Fibroblast of lung (primary cell): Measurements from ENCODE around the gene RRAD. TPM values are rescaled to one million over a fixed set of nuclear protein-coding genes. Genes with fewer than 3 reads are reported as not detected.
A peak's percentile ranks its signal among the peaks of the same experiment; 100 is the strongest.

Source experiments
- DNase-seq, 2 donors: peaks; one replicate each; pipeline versions ENCODE4 v3.0.0 to v3.0.0-alpha.2; 2010; ENCODE audit warnings: low read depth in 2 of 2
- H2AFZ ChIP-seq: 2 replicates; pipeline ENCODE4 v1.5.1; 2012; ENCODE audit warnings: low read length, control low read depth, inconsistent platforms
- H3K27ac ChIP-seq: 2 replicates; pipeline ENCODE4 v1.5.1; 2011; ENCODE audit warnings: low read length, control low read depth; ENCODE audit not compliant: insufficient read depth
- H3K27me3 ChIP-seq: 2 replicates; pipeline ENCODE4 v1.5.1; 2011; ENCODE audit warnings: mild to moderate bottlenecking, low read length; ENCODE audit not compliant: control insufficient read depth, insufficient read depth
- H3K36me3 ChIP-seq: 2 replicates; pipeline ENCODE4 v1.5.1; 2011; ENCODE audit warnings: low read length; ENCODE audit not compliant: control insufficient read depth, insufficient read depth
- H3K4me1 ChIP-seq: 2 replicates; pipeline ENCODE4 v1.5.1; 2011; ENCODE audit warnings: low read length; ENCODE audit not compliant: control insufficient read depth, insufficient read depth; ENCODE audit errors: extremely low read depth
- H3K4me2 ChIP-seq: 2 replicates; pipeline ENCODE4 v1.5.1; 2011; ENCODE audit warnings: low read length, control low read depth; ENCODE audit not compliant: insufficient read depth; ENCODE audit errors: extremely low read depth
- H3K4me3 ChIP-seq, 4 experiments: fragments of 200-600 bp in 1 of 4; sonication (generic) in 1 of 4; replicated peaks in 1 of 4; 2 replicates each; pipeline ENCODE4 v1.5.1; 2011 to 2016; ENCODE audit warnings: low read length in 4 of 4, low read depth in 3 of 4, mild to moderate bottlenecking in 3 of 4, control low read depth in 2 of 4, inconsistent platforms in 1 of 4, mixed read lengths in 1 of 4; ENCODE audit not compliant: insufficient read depth in 1 of 4; ENCODE audit errors: control extremely low read depth in 1 of 4
- H3K79me2 ChIP-seq: 2 replicates; pipeline ENCODE4 v1.5.1; 2012; ENCODE audit warnings: mild to moderate bottlenecking, low read length, inconsistent platforms; ENCODE audit not compliant: control insufficient read depth, insufficient read depth
- H3K9ac ChIP-seq: 2 replicates; pipeline ENCODE4 v1.5.1; 2011; ENCODE audit warnings: mild to moderate bottlenecking, low read length, control low read depth; ENCODE audit not compliant: insufficient read depth
- H3K9me3 ChIP-seq: 2 replicates; pipeline ENCODE4 v1.5.1; 2012; ENCODE audit warnings: low read depth, low read length; ENCODE audit not compliant: control insufficient read depth, insufficient read depth
- H4K20me1 ChIP-seq: 2 replicates; pipeline ENCODE4 v1.5.1; 2011; ENCODE audit warnings: low read length; ENCODE audit not compliant: control insufficient read depth, insufficient read depth; ENCODE audit errors: extremely low read depth
- EZH2 ChIP-seq: IDR thresholded peaks from 2 replicates; pipeline ENCODE4 v1.5.1; 2012; ENCODE audit warnings: low read length, control low read depth, mild to moderate bottlenecking; ENCODE audit errors: missing control alignments
- polyA plus RNA-seq, 2 donors: library from polyadenylated mRNA; depleted of rRNA in 1 of 2; stranded (reverse) in 1 of 2; unstranded in 1 of 2; fragments of >200 nt; gene quantifications; 2 replicates each; pipeline ENCODE4 v1.2.1, GENCODE V29; 2011 to 2012; ENCODE audit warnings: missing spikeins in 1 of 2
- total RNA-seq: library from RNA; depleted of rRNA; stranded (reverse); fragments of >200 nt; gene quantifications from 2 replicates; pipeline ENCODE4 v1.2.1, GENCODE V29; 2014
- TF ChIP-seq, protein P1 (sequence below), 2 donors: IDR thresholded peaks in 1 of 2; conservative IDR thresholded peaks in 1 of 2; 1 replicate in 1 of 2; 2 replicates in 1 of 2; pipeline ENCODE4 v1.5.1; 2011 to 2012; ENCODE audit warnings: low read length in 2 of 2, control low read depth in 1 of 2, inconsistent platforms in 1 of 2, low read depth in 1 of 2, mild to moderate bottlenecking in 1 of 2

RRAD gene
- total and polyA plus RNA-seq, 2 donors (not counting 1 experiment from before 2014, with no cell fraction given) = 11.6 to 83.7 TPM

DNA sequence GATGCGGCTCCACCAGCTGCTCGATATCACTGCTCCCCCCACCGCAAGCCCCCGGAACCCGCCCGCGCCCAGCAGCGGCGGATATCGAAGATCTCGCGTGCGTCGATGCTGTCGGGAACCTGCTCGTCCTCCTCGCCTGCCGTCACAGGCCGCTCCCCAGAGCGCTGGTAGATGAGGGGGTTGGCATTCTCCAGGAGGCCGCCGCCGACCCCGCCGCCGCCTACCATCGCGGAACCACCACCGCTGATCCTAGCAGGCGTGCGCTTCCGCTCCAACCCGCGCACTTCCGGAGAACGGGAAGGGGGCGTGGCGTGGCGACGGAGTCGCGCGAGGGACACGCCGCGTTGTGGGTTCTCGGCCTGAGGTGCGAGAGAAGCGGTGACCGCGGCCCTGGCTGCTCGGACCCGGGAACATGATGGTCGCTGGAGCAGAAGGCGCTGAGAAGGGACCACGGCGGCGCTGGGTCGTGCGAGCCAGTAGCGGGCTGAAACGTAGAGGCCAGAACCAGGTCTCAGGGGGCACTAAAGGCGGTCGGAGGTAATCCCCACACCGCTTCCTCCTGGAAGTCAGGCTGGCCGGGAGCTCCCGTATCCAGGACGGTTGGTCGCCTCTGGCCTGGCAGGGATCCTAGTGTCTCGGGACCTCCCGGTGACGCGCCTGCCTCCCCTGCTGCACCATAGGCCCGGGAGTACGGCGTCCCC lies 9.0 kb upstream of the RRAD start, which contains the start of gene CIAO2B:
CIAO2B (minus strand) TSS at position 265 of the 701 bp plus-strand sequence; CDS start at position 227, 38 bp downstream.
- H3K36me3 ChIP-seq = peaks cover 3% of the 10 kb centered on the region
- no peaks in the 10 kb centered on the region for H4K20me1 ChIP-seq
- TF ChIP-seq, protein P1, sequence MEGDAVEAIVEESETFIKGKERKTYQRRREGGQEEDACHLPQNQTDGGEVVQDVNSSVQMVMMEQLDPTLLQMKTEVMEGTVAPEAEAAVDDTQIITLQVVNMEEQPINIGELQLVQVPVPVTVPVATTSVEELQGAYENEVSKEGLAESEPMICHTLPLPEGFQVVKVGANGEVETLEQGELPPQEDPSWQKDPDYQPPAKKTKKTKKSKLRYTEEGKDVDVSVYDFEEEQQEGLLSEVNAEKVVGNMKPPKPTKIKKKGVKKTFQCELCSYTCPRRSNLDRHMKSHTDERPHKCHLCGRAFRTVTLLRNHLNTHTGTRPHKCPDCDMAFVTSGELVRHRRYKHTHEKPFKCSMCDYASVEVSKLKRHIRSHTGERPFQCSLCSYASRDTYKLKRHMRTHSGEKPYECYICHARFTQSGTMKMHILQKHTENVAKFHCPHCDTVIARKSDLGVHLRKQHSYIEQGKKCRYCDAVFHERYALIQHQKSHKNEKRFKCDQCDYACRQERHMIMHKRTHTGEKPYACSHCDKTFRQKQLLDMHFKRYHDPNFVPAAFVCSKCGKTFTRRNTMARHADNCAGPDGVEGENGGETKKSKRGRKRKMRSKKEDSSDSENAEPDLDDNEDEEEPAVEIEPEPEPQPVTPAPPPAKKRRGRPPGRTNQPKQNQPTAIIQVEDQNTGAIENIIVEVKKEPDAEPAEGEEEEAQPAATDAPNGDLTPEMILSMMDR (conservative IDR thresholded peaks at IDR 0.05 in 1 of 2, IDR thresholded peaks at IDR 0.05 in 1 of 2; ENCODE audit: low read depth in 1 of 2, low read length in 2 of 2) = no peak
- no peak for TF ChIP-seq EZH2
- H3K79me2 ChIP-seq = peaks cover 33% of the 10 kb centered on the region
- peak within 1 kb of the TSS; percentile 91 for H2AFZ ChIP-seq
- no peaks in the 10 kb centered on the region for H3K9me3 ChIP-seq
- H3K27me3 ChIP-seq = no peaks in the 10 kb centered on the region
- DNase-seq = peak; percentile 82 to 84
- H3K27ac ChIP-seq = peak within 1 kb of the TSS; percentile 97
- peak within 1 kb of the TSS; percentile 95 for H3K9ac ChIP-seq
- H3K4me1 ChIP-seq = peaks cover 6% of the 10 kb centered on the region
- peak within 1 kb of the TSS; percentile 87 to 95 (median 92) for H3K4me3 ChIP-seq
- H3K4me2 ChIP-seq = peak within 1 kb of the TSS; percentile 95

- Histone ChIP-seq H3K4me3 (peak overlapping the region; percentile 87 to 95 (median 92)), H2AFZ (peak overlapping the region; percentile 49), H3K4me1 (peaks cover 7% of the 10 kb centered on the region), H3K9me3 (no peaks in the 10 kb centered on the region), H3K9ac (peak overlapping the region; percentile 95), H3K36me3 (peaks cover 3% of the 10 kb centered on the region), H4K20me1 (no peaks in the 10 kb centered on the region), H3K27me3 (no peaks in the 10 kb centered on the region), H3K4me2 (peak overlapping the region; percentile 95), H3K27ac (peak overlapping the region; percentile 97), H3K79me2 (peaks cover 33% of the 10 kb centered on the region)
- TF ChIP-seq, protein P1 (conservative IDR thresholded peaks at IDR 0.05 in 1 of 2, IDR thresholded peaks at IDR 0.05 in 1 of 2; ENCODE audit: low read depth in 1 of 2, low read length in 2 of 2) = no peak
- no peak for TF ChIP-seq EZH2
- DNase-seq = no peak
Observed at GRCh38 chr16:66933776-66934137, 8.4 kb upstream of the RRAD start.

DNA sequence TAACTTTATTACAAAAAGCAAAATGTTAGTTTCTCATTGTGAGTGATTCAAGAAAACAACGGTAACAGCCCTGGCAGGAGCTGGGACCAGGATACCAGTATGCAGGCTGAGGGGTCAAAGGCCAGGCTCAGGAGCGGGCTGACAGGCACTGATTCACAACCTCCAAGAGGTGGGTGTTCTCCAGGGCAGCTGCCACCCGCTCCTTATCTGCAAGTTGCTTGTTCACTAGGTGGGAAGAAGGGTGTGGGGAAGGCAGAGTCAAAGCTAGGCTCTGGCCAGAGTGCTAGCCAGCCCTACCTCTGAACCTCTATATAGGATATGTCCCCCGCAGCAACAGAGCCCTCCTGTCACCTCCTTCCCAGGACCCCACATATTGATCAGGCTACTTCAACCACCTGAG lies 6.7 kb upstream of the RRAD start:
- Histone ChIP-seq H3K9me3 (no peaks in the 10 kb centered on the region), H3K79me2 (peaks cover 31% of the 10 kb centered on the region), H2AFZ (no peak overlapping the region), H3K4me3 (no peak overlapping the region), H3K4me2 (no peak overlapping the region), H3K27me3 (no peaks in the 10 kb centered on the region), H3K9ac (no peak overlapping the region), H3K27ac (no peak overlapping the region), H4K20me1 (no peaks in the 10 kb centered on the region), H3K36me3 (no peaks in the 10 kb centered on the region), H3K4me1 (peaks cover 22% of the 10 kb centered on the region)
- TF ChIP-seq, protein P1 (conservative IDR thresholded peaks at IDR 0.05 in 1 of 2, IDR thresholded peaks at IDR 0.05 in 1 of 2; ENCODE audit: low read depth in 1 of 2, low read length in 2 of 2) = no peak
- no peak for DNase-seq
